GM18909 (cell line): ENCODE data around the gene CCDC60.
"Not testable (repeated sequence)": the region's sequence is repeated elsewhere in the genome, so short reads cannot be mapped to it uniquely, and the experiment has no call there.

Experiments
- ATAC-seq: cut with Tn5 transposase; IDR thresholded peaks from one replicate; pipeline ENCODE4 v1.9.1; 2021; ENCODE audit warnings: mild to moderate bottlenecking; ENCODE audit not compliant: unreplicated experiment, poor library complexity

Gene CCDC60

DNA sequence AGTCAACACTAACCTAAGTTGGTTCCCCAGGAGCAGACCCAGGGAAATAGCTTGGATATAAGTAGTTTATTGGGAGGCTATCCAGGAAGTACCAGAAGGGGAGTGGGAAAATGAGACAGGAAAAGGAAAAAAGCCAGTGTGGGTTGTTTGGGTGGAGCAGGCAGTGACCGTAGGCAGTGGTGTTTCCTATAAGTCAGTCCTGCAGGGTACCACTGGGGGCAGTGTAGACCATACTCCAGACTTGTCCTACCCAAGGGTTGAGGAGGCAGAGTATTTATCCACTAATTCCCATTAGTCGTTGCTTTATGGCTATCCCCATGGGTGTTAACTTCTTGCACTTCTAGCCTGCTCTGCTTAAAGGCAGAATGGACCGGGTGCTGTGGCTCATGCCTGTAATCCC is 6.4 kb upstream of the CCDC60 start:
- ATAC-seq = no peak

DNA sequence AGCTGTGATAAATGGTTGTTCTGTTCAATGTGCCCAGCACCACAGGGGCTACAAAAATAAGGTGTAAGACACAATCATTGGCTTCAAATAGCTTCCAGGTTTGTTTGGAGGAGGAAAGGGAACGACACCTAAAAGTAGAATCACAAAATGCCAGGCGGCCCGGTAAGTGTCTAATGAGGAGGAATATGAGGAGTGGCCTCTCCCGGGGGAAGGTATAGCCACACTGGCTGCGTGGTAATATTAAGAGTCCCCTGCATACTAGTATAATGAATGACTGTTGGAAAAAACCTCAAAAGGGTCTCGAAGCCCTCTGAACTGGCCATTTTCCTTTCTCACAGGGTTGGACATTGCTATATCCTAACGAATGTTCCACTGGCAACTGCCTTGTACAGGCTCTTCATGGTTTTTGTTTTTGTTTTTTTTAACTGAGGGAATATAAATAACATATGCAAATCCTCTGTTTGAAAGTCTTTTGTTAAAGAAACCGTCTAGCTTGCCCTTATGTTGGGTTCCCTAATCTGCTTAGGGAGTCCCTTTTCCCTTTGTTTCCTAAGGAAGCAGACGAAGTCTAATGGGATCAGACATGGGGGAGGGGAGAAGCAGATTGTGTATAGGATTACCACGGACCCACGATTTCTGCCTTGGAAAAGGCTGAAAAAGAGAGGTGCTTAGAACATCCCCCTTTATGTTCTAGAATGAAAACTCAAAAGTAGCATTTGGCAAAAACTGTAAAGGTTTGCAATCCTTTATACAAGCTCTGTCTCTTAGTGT is 4.2 kb downstream of the CCDC60 start:
- no peak for ATAC-seq

DNA sequence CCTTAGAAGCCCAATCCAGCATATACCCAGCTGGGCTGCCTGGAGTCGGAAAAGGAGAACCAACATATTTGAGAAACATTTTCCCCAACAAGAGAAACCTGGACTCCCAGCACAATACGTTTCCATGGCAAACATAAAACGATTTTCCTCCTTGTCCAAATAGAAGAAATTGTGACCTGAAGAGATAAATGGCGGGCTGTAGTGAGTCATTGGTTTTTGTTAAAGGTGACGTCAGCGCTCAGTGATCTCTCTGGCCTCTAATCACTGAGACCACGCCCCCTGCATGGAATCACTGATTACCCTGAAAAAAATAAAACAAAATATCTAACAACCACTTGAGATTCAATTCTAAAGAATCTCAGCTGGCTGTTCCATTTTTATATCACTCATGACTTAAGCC is 6.0 kb downstream of the CCDC60 start:
- no peak for ATAC-seq

DNA sequence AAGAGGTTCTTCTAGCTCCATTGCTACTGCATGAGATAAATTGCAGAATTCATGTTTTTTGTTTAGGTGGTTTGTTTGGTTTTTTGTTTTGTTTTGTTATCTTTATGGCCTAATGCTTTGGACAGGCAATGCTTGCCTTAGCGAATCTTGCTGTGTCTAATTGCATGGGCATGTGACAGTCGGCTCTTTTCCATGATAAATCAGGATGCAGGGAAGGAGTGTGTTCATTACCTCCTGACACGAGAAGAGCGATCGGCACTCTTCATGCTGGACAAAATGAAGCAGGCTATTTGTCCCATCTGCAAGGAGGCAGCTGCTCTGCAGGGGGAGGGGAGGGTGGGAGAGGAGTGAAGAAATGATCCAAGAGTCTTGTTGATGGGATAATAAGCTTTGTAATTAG is 6.5 kb downstream of the CCDC60 start:
- no peak for ATAC-seq

DNA sequence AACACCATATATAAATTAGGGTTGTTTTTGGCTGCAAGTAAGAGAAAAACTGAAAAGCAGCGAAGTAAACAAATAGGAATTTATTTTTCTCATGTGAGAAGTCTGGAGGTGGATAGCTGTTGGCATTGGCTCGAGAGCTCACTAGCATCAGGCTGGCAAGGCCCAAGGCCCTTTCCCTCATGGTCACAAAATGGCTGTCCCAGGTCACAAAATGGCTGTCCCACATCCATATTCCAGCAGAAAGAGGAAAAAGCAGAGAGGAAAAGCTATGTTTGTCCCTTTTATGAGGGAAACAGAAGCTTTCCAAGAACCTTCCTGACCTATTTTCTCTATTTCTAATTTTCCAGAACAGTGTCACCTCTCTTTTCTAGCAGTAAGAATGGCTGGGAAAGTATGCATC is 7.5 kb downstream of the CCDC60 start:
- no peak for ATAC-seq

DNA sequence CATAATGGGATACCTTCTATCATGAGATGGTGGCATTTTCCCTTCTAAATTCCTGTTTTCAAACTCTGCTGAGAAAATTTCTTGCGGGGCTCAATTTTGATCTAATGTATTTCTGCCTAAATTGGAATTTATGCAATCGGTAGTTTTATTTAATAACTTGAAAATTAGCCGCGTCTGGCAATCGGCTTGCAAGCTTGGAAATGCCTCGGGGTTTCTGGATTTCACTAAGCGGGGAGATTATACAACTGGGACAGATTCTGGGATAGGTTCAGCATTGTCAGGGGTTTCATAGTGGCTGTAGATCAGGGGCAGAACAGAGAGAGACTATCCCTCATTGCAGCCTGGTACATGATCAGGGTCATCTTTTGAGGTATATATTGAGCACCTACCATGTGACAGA is 8.6 kb downstream of the CCDC60 start:
- no peak for ATAC-seq

DNA sequence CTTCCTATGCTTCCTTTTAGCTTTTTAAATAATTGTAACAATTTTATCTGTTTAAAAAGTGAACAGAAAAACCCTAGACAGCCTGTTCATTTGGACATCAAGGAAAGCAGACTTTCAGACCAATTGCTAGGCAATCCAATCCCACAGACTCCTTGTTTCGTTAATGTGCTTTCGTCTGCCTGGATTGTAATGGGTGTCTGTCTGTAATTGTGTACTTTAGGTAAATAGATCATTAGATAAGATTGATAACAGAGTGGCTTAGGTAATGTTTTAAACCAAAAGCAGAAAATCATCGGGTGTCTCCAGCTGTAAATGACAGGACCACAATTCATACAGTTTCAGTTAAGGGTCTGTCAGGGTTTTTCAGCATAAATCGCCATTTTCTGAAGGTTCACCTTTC is 19.6 kb downstream of the CCDC60 start:
- ATAC-seq = no peak

DNA sequence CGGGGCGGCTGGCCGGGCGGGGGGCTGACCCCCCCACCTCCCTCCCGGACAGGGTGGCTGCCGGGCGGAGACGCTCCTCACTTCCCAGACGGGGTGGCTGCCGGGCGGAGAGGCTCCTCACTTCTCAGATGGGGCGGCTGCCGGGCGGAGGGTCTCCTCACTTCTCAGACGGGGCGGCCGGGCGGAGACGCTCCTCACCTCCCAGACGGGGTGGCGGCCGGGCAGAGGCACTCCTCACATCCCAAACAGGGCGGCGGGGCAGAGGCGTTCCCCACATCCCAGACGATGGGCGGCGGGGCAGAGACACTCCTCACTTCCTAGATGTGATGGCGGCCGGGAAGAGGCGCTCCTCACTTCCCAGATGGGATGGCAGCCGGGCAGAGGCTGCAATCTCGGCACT is 25.8 kb downstream of the CCDC60 start:
- not testable (repeated sequence) for ATAC-seq

DNA sequence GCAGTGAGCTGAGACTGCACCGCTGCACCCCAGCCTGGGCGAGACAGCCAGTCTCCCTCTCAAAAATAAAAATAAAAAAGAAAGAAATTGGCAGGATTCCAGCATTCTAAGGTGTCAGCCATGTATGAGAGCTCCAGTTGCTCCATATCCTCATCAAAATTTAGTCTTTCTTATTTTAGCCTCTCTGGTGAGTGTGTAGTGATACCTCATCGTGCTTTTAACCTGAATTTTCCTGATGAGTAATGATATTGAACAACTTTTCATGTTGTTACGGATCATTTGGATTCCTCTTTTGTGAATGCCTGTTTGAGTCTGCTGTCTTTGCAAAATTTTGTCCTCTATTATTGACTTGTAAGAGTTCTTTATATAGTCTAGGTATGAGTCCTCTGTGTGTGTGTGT is 28.5 kb downstream of the CCDC60 start:
- ATAC-seq = no peak

DNA sequence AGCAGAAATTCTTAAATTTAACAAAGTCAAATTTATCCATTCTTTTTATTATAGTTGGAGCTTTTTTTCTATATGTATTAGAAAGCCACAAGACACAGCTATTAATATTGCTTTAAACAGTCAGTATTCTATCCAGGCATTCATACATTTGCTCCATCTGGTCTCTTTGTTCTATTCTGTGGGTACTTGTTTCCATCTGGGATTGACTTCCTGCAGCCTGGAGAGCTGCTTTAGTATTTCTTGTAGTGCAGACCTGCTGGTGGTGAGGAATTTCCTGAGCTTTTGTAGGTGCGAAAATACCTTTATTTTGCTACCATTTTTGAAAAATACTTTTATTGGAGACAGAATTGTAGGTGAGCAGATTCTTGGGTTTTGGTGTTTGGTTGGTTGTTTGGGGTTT is 29.0 kb downstream of the CCDC60 start:
- no peak for ATAC-seq

DNA sequence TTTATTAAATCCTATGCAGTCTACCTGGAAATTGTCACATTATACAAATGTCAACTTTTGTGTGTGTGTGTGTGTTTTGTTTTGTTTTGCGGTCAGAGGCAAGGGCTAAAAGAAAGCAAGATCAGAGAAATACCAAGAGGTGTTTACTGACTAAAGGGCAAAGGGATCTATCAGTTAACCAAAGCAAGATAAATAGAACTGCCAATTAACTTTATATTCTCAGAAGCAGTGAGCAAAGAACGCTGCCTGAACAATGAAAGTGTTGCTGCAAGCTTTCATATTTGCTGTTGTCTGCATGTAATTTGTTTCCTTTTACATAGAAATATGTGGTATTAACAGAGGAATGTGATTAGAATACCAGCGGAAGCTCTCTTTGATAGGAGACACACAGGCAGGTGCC is 30.9 kb downstream of the CCDC60 start:
- no peak for ATAC-seq

DNA sequence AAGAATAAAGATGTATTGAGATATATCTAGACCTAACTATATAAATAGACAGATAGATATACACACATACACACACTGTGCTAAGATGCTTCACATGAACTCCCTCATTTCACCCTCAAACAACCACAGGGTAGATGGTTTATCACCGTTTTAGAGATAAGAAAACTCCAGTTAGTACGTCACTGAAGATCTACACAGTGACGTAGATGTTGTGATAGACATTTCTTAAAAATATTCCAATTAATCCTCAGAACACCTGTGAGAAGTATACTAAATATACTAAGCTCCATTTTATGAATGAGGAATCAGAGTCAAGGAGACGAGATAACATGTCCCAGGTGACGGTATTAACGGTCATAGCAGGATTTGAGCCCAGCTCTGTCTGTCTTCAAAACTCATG is 31.5 kb downstream of the CCDC60 start:
- ATAC-seq = no peak

DNA sequence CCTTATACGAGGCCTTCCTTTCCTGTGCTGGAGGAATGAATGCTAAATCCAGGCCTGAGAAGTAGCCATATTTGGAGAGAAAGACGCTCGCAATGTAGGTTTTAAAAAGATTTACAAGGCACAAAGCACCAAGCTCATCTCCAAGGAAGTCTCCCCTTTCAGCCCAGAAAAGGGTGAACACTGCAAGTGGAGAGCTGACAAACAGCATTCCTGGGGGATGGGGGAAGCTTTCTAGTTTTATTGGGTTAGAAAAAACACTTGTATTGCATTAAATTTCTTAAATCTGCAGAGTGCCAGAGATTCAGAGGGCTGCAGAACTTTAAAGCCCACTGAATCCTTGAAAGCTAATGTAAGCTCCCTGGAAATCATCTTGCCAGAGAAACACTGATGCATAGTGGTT is 34.6 kb downstream of the CCDC60 start:
- no peak for ATAC-seq

DNA sequence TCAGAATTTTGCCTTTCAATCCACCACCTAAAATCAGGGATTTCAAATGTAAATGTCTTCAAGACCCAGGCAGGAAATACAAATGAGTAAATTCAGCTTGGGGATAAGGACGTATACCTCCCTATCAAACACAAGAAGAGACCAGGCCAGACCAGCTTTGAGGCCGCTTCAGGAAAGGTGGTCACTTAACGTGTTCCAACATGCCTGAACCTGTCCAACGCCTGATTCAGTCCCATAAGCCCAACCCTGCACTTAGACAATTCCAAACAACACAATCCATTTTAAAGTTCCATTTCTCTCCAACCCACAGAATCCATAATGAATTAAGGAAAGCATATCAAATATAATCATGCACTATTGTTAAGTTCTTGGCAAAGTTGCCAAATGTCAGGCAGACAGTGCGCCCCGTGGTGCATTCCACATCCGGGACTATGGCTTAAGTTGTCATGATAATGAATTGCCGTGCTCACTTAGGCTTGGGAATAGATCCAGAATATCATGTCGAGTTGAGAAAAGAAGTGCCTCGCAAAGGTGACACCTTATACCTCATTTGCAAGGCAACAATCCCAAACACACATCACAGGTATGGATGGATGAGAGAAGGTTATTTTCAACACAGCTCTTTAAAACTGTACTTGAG is 35.5 kb downstream of the CCDC60 start:
- ATAC-seq = no peak

DNA sequence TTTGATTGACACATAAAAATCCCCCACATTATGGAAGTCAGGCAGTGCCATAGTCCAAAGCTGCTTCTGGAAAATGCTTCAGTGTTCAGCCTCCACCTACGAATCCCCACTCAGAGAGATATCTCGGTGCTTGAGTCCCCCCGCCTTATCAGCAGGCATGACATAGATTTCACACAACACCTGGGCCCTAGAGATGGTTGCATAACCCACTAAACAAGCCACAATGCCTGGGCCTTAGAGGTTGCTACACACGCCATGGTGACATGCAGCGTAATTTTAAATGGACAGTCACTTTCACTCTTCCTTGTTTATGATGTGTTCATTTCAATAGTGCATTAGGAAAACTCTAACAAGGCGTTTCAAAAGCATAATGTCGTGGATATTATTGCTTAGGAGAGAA is 38.0 kb downstream of the CCDC60 start:
- ATAC-seq = no peak

DNA sequence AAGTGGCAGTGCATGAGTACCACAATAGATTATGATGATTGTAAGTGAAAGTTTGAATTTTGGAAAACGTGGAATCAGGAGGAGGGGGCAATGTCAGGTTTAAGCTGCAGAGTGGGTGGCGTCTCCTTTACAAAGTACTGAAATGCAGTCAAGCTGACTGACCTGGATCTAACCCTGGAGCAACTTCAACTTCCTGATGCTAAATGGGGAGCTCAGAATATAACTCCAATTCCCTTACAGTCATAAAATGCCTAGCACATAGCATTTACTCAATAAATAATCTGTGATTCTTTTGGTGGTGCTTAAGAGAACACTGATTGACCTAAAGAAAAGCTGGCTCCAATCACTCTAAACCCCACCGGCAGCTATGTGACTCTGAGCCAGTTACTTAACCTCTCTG is 38.5 kb downstream of the CCDC60 start:
- no peak for ATAC-seq

DNA sequence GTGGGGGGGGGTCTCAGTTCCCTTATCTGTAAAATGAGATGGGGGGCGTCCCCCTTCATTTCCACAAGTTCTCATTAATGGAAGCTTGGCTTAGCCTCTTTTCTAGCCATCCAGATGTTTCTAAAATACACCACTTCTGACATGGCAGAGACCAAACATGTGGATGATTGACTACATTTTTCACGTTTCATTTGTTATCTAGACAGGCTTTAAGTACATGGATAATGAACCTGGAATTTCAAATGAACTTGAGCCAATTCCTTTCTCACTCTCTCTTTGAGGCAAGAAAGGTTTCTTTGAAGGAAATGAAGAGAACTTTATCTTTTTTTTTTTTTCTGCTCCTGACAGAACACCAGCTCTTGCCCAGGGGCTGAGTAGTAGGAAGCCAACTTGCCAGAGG is 39.1 kb downstream of the CCDC60 start:
- ATAC-seq = no peak

DNA sequence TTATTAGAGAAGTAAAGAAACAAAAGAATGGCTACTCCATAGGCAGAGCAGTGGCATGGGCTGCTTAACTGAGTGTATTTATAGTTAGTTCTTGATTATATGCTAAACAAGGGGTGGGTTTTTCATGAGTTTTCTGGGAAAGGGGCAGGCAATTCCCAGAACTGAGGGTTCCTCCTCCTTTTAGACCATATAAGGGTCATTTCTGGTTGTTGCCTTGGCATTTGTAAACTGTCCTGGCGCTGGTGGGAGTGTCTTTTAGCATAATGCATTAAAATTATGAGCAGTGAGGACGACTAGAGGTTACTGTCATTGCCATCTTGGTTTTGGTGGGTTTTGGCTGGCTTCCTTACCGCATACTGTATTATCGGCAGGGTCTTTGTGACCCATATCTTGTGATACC is 40.1 kb downstream of the CCDC60 start:
- no peak for ATAC-seq

DNA sequence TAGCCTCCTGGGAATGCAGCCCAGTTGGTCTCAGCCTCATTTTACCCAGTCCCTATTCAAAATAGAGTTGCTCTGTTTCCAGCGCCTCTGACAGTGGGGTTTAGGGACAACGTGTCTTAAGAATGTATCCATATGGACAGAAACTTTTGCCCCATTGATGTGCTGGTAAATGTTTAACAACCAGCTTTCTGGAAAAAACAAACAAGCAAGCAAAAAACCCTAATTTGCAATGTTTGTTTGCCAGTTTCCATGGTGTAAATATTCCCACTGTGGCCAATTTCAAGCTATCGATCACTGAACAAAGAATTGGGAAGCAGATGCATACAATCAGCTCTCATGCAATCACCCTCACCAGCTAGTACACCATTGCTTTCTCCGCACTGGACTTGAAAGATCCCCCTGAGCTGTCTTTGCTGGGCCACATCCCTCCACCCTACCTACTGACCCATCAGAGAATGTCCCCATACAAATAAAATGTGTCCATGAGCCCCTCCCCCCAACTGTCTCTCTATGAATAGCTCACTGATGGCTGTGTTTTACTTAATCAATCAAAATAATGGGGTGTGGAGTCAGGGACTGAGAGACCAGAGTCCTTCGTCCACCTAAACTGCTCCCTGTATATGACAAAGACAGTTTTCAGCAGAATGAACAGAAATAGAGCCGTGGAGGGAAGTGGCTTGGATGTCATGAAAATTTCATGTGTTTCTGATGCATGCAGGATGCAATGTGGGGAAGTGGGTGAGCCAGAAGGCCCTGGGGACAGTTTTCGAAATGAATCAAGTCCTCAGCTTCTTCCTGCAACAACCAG is 40.8 kb downstream of the CCDC60 start:
- no peak for ATAC-seq

DNA sequence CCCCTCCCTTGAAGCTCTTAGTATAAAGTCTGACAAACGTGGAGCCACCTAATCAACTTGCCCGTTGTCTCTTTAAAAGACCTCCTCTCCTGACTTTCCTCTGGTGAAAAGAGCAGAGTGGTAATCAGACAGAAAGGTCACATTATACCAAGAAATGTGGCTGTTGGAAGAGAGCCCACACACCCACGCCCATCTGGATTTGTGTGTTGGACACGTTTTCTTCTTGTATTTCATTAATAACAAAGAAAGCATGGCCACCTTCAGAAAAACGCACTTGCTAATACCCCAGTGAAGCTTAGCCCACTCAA is 41.3 kb downstream of the CCDC60 start:
- no peak for ATAC-seq

DNA sequence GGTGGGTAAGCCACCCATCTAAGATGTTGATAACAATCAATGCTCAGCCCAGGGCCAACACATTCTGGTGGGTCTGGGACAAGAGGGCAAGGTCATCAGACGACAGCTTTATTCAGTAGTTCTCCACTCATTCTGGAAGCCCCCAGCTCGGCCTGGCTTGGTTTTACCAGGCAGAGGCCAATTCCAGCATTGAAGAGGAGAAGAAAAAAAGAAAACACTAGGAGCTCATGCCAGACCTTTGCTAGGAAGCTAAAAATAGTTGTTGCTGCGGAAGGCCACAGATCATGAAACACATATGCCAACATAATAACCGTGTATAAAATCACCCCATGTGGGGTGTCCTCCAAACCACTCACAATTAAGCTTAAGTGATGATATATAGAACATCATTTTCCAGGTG is 44.4 kb downstream of the CCDC60 start:
- ATAC-seq = no peak
